Endothelial cell of umbilical vein (primary cell): Measurements from ENCODE around the gene TTC29. TPM values are rescaled to one million over a fixed set of nuclear protein-coding genes. Genes with fewer than 3 reads are reported as not detected.

Source experiments
- BruUV-seq: library from RNA; stranded (reverse); fragments of 400-500 nt; replicated peaks from 2 replicates; lab custom pipeline; 2021; lab: Mats Ljungman, UMichigan
- CTCF ChIA-PET: fragments of 300-600, 350-600 bp; sonication (Branson Sonifier 250); formaldehyde crosslinking; loops from one replicate; lab custom pipeline; 2021; ENCODE audit warnings: antibody characterized with exemption, inconsistent platforms; lab: Charles Lee
- POLR2A ChIA-PET: fragments of 300-600, 350-600 bp; sonication (Branson Sonifier 250); formaldehyde crosslinking; loops from one replicate; lab custom pipeline; 2021; ENCODE audit warnings: antibody characterized with exemption, inconsistent platforms; lab: Charles Lee
- DNase-seq: peaks from one replicate; pipeline ENCODE4 v3.0.0-alpha.2; 2011; ENCODE audit warnings: low read depth, low spot score
- FAIRE-seq: peaks from 2 replicates; lab custom pipeline; 2011; peaks lifted over from hg19 to GRCh38; lab: Jason Lieb, UNC
- H2AFZ ChIP-seq: 2 replicates; pipeline ENCODE4 v1.6.0; 2012; ENCODE audit warnings: low read depth, low read length, control low read depth, inconsistent platforms
- H3K27ac ChIP-seq: 2 replicates; pipeline ENCODE4 v1.5.1; 2011; ENCODE audit warnings: low read depth, mild to moderate bottlenecking, control low read depth, low read length, moderate library complexity; ENCODE audit not compliant: insufficient read depth
- H3K27me3 ChIP-seq, 2 experiments: 2 replicates each; pipeline versions ENCODE4 v1.6.0 to v1.6.1; 2011; ENCODE audit warnings: low read length in 2 of 2, mixed read lengths in 1 of 2; ENCODE audit not compliant: control insufficient read depth in 2 of 2, insufficient read depth in 2 of 2
- H3K36me3 ChIP-seq, 2 experiments: 2 replicates in 1 of 2; 3 replicates in 1 of 2; pipeline ENCODE4 v1.5.1; 2011; ENCODE audit warnings: low read length in 2 of 2, mild to moderate bottlenecking in 1 of 2, moderate library complexity in 1 of 2; ENCODE audit not compliant: control insufficient read depth in 2 of 2, insufficient read depth in 2 of 2; ENCODE audit errors: extremely low read depth in 1 of 2
- H3K4me1 ChIP-seq: 3 replicates; pipeline ENCODE4 v1.5.1; 2011; ENCODE audit warnings: mild to moderate bottlenecking, low read length; ENCODE audit not compliant: control insufficient read depth, insufficient read depth; ENCODE audit errors: extremely low read depth
- H3K4me2 ChIP-seq: 2 replicates; pipeline ENCODE4 v1.6.1; 2011; ENCODE audit warnings: low read length, control low read depth, mixed read lengths; ENCODE audit not compliant: insufficient read depth
- H3K4me3 ChIP-seq, 3 experiments: fragments of 200-600 bp in 1 of 3; sonication (generic), shearing (Covaris generic) in 1 of 3; replicated peaks in 1 of 3; 2 replicates each; pipeline ENCODE4 v1.5.1; 2011 to 2016; ENCODE audit warnings: control low read depth in 3 of 3, low read length in 3 of 3, mild to moderate bottlenecking in 2 of 3, inconsistent platforms in 1 of 3, low read depth in 1 of 3, moderate library complexity in 1 of 3; ENCODE audit not compliant: insufficient read depth in 1 of 3
- H3K79me2 ChIP-seq: 2 replicates; pipeline ENCODE4 v1.6.0; 2012; ENCODE audit warnings: low read length, inconsistent platforms; ENCODE audit not compliant: control insufficient read depth, insufficient read depth
- H3K9ac ChIP-seq: replicated peaks from 2 replicates; pipeline ENCODE3; 2011; ENCODE audit warnings: low read length, control low read depth; ENCODE audit not compliant: insufficient read depth; ENCODE audit errors: extremely low read depth
- H3K9me1 ChIP-seq: replicated peaks from 3 replicates; pipeline ENCODE4 v1.6.0; 2011; ENCODE audit warnings: mild to moderate bottlenecking, low read length; ENCODE audit not compliant: control insufficient read depth, insufficient read depth; ENCODE audit errors: extremely low read depth
- H3K9me3 ChIP-seq: replicated peaks from 2 replicates; pipeline ENCODE4 v1.5.1; 2012; ENCODE audit warnings: low read length, inconsistent platforms; ENCODE audit not compliant: control insufficient read depth, insufficient read depth
- H4K20me1 ChIP-seq: replicated peaks from 2 replicates; pipeline ENCODE3; 2011; ENCODE audit warnings: mild to moderate bottlenecking, low read length; ENCODE audit not compliant: control insufficient read depth, insufficient read depth; ENCODE audit errors: extremely low read depth
- EZH2 ChIP-seq: IDR thresholded peaks from 2 replicates; pipeline ENCODE4 v1.6.1; 2012; ENCODE audit warnings: borderline replicate concordance, low read depth, mild to moderate bottlenecking, moderate library complexity, low read length, inconsistent platforms; ENCODE audit not compliant: severe bottlenecking
- FOS ChIP-seq: IDR thresholded peaks from 2 replicates; pipeline ENCODE4 v1.6.1; 2011; ENCODE audit warnings: mild to moderate bottlenecking, low read length, moderate library complexity, borderline replicate concordance; ENCODE audit not compliant: insufficient read depth
- GATA2 ChIP-seq: IDR thresholded peaks from 2 replicates; pipeline ENCODE4 v1.7.0; 2011; ENCODE audit warnings: low read depth, mild to moderate bottlenecking, moderate library complexity, mixed read lengths, low read length; ENCODE audit not compliant: insufficient read length, insufficient read depth
- JUN ChIP-seq: IDR thresholded peaks from 2 replicates; pipeline ENCODE4 v1.6.1; 2011; ENCODE audit warnings: borderline replicate concordance, low read depth; ENCODE audit not compliant: insufficient read length, insufficient read depth
- MYC ChIP-seq: IDR thresholded peaks from one replicate; pipeline ENCODE4 v1.6.1; 2011; ENCODE audit warnings: mild to moderate bottlenecking, low read depth, low read length
- POLR2A ChIP-seq: IDR thresholded peaks from 2 replicates; pipeline ENCODE4 v1.6.1; 2012; ENCODE audit warnings: low read depth, mild to moderate bottlenecking, control low read depth, low read length
- POLR2AphosphoS5 ChIP-seq: IDR thresholded peaks from 2 replicates; pipeline ENCODE4 v1.6.1; 2012; ENCODE audit warnings: low read depth, mild to moderate bottlenecking, control low read depth, low read length, moderate library complexity; ENCODE audit not compliant: insufficient read depth
- dilution Hi-C: fragments of 300-500 bp; cut with MboI; formaldehyde crosslinking; loops from one replicate; pipeline ENCODE4 v1.15.0; 2019; ENCODE audit warnings: low sequenced_read_pairs; ENCODE audit not compliant: extremely low pct_ligation_motif_present
- intact Hi-C: fragments of 100-400 bp; cut with micrococcal nuclease; formaldehyde crosslinking; loops from one replicate; pipeline ENCODE4 v1.10.0; 2022
- polyA plus RNA-seq, 4 experiments: library from polyadenylated mRNA; depleted of rRNA in 3 of 4; stranded (reverse) in 3 of 4; unstranded in 1 of 4; fragments of >200 nt; gene quantifications; 2 replicates each; pipeline versions ENCODE4 v1.2.1 to v1.2.3, GENCODE V29; 2011 to 2012; ENCODE audit warnings: missing spikeins in 1 of 4
- total RNA-seq: library from RNA; stranded (reverse); gene quantifications from 2 replicates; pipeline ENCODE4 v1.2.3, GENCODE V29; 2021
- TF ChIP-seq, protein P1 (sequence below): IDR thresholded peaks from 2 replicates; pipeline ENCODE4 v1.6.1; 2011; ENCODE audit not compliant: insufficient read depth, insufficient read length

Gene TTC29
- total and polyA plus RNA-seq, 2 donors (not counting 3 experiments of a cell fraction or from before 2014, with no cell fraction given) = not detected

DNA sequence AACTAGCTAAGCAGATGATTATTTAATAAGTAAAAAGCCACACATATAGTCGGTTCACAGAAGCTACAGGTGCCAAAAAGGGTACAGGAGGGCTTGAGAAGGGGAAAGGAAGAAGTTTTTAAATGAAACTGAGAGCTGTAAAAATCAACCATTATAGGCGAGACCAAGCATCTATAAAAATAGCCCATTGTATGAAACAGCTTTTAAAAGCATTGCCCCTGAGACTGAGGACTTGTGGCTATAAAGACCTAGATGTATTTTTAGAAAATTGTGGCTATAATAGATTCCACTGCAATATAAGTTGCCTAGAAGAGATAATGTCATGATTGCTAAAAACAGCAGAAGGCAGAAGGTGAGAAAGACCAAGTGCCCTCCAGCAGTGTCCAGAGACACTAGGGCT is 15.0 kb upstream of the TTC29 start:
- ChIA-PET CTCF (no interaction called here), POLR2A (no interaction called here)
- H3K4me2 ChIP-seq = no peak overlapping the region
- H3K9me3 ChIP-seq = no peaks in the 10 kb centered on the region
- no peaks in the 10 kb centered on the region for H3K36me3 ChIP-seq
- intact Hi-C loops = no loop called here
- no peak for TF ChIP-seq MYC
- peaks cover 0 to 2% of the 10 kb centered on the region in 2 experiments for H3K27me3 ChIP-seq
- no TSS peak for BruUV-seq
- no peaks in the 10 kb centered on the region for H3K79me2 ChIP-seq
- no peak overlapping the region for H3K4me3 ChIP-seq
- no peak overlapping the region for H2AFZ ChIP-seq
- H3K27ac ChIP-seq = no peak overlapping the region
- H3K9ac ChIP-seq = no peak overlapping the region
- DNase-seq (no peak), FAIRE-seq (no peak)
- no peaks in the 10 kb centered on the region for H4K20me1 ChIP-seq
- H3K4me1 ChIP-seq = peaks cover 6% of the 10 kb centered on the region
- H3K9me1 ChIP-seq = no peaks in the 10 kb centered on the region
- dilution Hi-C loops = no loop called here

DNA sequence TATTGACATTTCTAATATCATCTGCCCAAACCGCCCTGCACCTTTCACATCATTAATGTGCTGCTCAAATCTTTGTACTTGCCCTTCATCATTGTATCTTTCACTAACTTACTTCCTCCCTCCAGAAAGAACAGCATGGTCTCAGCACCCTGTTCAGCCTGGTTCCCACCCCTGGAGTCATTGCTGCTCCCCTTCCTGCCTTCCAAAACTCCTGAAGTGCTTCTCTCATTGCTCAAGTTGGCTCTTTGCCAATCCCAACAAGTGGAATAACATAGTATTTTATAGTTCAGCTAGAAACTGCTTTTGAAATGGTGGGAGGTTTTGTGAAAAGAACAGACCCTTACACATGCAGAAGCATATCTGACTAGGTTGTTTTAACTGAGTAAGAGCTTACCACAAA is 14.0 kb upstream of the TTC29 start:
- peaks cover 6% of the 10 kb centered on the region for H3K4me1 ChIP-seq
- BruUV-seq = no TSS peak
- H3K27ac ChIP-seq = no peak overlapping the region
- no peak for DNase-seq
- H3K4me2 ChIP-seq = no peak overlapping the region
- ChIA-PET POLR2A (no interaction called here), CTCF (no interaction called here)
- H3K9ac ChIP-seq = no peak overlapping the region
- dilution Hi-C loops = no loop called here
- H3K79me2 ChIP-seq = no peaks in the 10 kb centered on the region
- no peak for TF ChIP-seq GATA2
- no peak for TF ChIP-seq EZH2
- TF ChIP-seq, protein P1, sequence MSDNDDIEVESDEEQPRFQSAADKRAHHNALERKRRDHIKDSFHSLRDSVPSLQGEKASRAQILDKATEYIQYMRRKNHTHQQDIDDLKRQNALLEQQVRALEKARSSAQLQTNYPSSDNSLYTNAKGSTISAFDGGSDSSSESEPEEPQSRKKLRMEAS = no peak
- TF ChIP-seq FOS = no peak
- no peak for TF ChIP-seq JUN
- TF ChIP-seq MYC = no peak
- no peak for TF ChIP-seq POLR2AphosphoS5
- no peak for TF ChIP-seq POLR2A
- no peaks in the 10 kb centered on the region for H4K20me1 ChIP-seq
- H3K27me3 ChIP-seq = peaks cover 0 to 2% of the 10 kb centered on the region in 2 experiments
- no peak for FAIRE-seq
- H3K36me3 ChIP-seq = no peaks in the 10 kb centered on the region
- no peaks in the 10 kb centered on the region for H3K9me1 ChIP-seq
- intact Hi-C loops = no loop called here
- no peak overlapping the region for H3K4me3 ChIP-seq
- no peak overlapping the region for H2AFZ ChIP-seq
- H3K9me3 ChIP-seq = no peaks in the 10 kb centered on the region
